ENCODE results near the gene PAK6. TPM values are rescaled to one million over a fixed set of nuclear protein-coding genes. Genes with fewer than 3 reads are reported as not detected.

The PAK6 gene
- polyA plus RNA-seq, 1 donor from 2014 or later: 32.4 TPM

DNA sequence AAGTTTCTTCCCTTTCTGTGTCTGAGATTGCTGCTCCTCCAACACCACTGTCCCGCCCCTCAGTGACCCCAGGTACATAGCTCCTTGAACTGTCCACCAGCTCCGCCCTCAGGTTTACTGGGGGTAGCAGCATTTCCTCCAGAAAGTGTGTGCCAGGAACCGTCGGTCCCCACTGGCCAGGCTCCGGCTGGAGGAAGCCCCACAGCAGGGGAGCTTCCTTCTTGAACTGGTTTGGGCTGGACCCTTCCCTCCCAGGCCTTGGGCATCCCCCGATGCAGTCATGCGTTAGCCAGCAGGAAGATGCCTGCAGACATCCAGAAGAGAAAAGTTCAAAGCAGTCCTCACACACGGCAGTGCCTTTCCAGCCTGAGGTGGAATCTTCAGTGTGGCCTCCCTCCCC is 19.7 kb downstream of the PAK6 start:
- peaks cover 3% of the 10 kb centered on the region for H3K36me3 ChIP-seq (ENCODE audit: insufficient read depth, low read length)
- no peaks in the 10 kb centered on the region for H4K20me1 ChIP-seq (ENCODE audit: insufficient read depth)
- TF ChIP-seq, protein P1, sequence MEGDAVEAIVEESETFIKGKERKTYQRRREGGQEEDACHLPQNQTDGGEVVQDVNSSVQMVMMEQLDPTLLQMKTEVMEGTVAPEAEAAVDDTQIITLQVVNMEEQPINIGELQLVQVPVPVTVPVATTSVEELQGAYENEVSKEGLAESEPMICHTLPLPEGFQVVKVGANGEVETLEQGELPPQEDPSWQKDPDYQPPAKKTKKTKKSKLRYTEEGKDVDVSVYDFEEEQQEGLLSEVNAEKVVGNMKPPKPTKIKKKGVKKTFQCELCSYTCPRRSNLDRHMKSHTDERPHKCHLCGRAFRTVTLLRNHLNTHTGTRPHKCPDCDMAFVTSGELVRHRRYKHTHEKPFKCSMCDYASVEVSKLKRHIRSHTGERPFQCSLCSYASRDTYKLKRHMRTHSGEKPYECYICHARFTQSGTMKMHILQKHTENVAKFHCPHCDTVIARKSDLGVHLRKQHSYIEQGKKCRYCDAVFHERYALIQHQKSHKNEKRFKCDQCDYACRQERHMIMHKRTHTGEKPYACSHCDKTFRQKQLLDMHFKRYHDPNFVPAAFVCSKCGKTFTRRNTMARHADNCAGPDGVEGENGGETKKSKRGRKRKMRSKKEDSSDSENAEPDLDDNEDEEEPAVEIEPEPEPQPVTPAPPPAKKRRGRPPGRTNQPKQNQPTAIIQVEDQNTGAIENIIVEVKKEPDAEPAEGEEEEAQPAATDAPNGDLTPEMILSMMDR (IDR thresholded peaks at IDR 0.05; ENCODE audit: poor library complexity, severe bottlenecking): no peak
- no peak for TF ChIP-seq MXI1 (conservative IDR thresholded peaks at IDR 0.05; ENCODE audit: poor library complexity, severe bottlenecking)
- no peak overlapping the region for H3K4me2 ChIP-seq (ENCODE audit: low read length)
- no peak overlapping the region for H3K9ac ChIP-seq (ENCODE audit: low read length)
- H3F3A ChIP-seq (ENCODE audit: insufficient read depth, low read length, poor library complexity, severe bottlenecking): no peaks in the 10 kb centered on the region
- H3K27me3 ChIP-seq (ENCODE audit: insufficient read depth, low read depth, low read length): peaks cover 10% of the 10 kb centered on the region
- no peaks in the 10 kb centered on the region for H3K9me3 ChIP-seq (ENCODE audit: low read length)
- H3K27ac ChIP-seq (ENCODE audit: low read length): no peak overlapping the region
- H3K4me3 ChIP-seq (ENCODE audit: low read length): no peak overlapping the region
- no peak overlapping the region for H2AFZ ChIP-seq (ENCODE audit: low read depth, low read length)
- H3K79me2 ChIP-seq (replicated peaks; ENCODE audit: insufficient read depth, low read length): no peaks in the 10 kb centered on the region
- H3K9me2 ChIP-seq (ENCODE audit: insufficient read depth, low read length): no peaks in the 10 kb centered on the region

DNA sequence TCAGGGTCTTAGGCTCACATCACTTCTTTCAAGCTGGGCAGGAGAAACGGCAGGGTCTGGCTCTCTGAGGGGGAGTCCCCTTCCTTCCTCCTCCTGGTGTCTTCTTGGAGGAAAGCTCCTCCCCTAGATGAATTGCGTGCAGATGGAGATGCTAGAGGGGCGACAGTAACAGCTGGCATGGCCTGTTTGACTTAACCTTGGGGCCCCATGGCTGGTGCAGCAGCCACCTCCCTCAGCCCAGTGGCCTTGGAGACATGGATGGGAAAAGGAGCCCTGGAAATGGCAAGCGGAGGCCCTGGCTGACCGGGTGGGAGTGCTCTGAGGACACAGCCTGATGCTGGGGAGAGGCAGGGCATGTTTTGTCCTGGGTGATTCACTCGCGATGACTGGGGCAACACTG is 20.2 kb downstream of the PAK6 start:
- Histone ChIP-seq H3K9ac (ENCODE audit: low read length) (no peak overlapping the region), H3K4me3 (ENCODE audit: low read length) (no peak overlapping the region), H3K4me2 (ENCODE audit: low read length) (no peak overlapping the region), H2AFZ (ENCODE audit: low read depth, low read length) (no peak overlapping the region), H3F3A (ENCODE audit: insufficient read depth, low read length, poor library complexity, severe bottlenecking) (no peaks in the 10 kb centered on the region), H3K27me3 (ENCODE audit: insufficient read depth, low read depth, low read length) (peaks cover 6% of the 10 kb centered on the region), H3K9me3 (ENCODE audit: low read length) (no peaks in the 10 kb centered on the region), H3K36me3 (ENCODE audit: insufficient read depth, low read length) (peaks cover 2% of the 10 kb centered on the region), H4K20me1 (ENCODE audit: insufficient read depth) (no peaks in the 10 kb centered on the region), H3K9me2 (ENCODE audit: insufficient read depth, low read length) (no peaks in the 10 kb centered on the region), H3K79me2 (replicated peaks; ENCODE audit: insufficient read depth, low read length) (no peaks in the 10 kb centered on the region), H3K27ac (ENCODE audit: low read length) (no peak overlapping the region)
- TF ChIP-seq, protein P1 (IDR thresholded peaks at IDR 0.05; ENCODE audit: poor library complexity, severe bottlenecking): no peak
- TF ChIP-seq EP300 (conservative IDR thresholded peaks at IDR 0.05; ENCODE audit: poor library complexity, severe bottlenecking) (no peak), SMC3 (conservative IDR thresholded peaks at IDR 0.05; ENCODE audit: poor library complexity) (no peak), POLR2AphosphoS5 (IDR thresholded peaks at IDR 0.05) (no peak)
- TF ChIP-seq, protein P2, sequence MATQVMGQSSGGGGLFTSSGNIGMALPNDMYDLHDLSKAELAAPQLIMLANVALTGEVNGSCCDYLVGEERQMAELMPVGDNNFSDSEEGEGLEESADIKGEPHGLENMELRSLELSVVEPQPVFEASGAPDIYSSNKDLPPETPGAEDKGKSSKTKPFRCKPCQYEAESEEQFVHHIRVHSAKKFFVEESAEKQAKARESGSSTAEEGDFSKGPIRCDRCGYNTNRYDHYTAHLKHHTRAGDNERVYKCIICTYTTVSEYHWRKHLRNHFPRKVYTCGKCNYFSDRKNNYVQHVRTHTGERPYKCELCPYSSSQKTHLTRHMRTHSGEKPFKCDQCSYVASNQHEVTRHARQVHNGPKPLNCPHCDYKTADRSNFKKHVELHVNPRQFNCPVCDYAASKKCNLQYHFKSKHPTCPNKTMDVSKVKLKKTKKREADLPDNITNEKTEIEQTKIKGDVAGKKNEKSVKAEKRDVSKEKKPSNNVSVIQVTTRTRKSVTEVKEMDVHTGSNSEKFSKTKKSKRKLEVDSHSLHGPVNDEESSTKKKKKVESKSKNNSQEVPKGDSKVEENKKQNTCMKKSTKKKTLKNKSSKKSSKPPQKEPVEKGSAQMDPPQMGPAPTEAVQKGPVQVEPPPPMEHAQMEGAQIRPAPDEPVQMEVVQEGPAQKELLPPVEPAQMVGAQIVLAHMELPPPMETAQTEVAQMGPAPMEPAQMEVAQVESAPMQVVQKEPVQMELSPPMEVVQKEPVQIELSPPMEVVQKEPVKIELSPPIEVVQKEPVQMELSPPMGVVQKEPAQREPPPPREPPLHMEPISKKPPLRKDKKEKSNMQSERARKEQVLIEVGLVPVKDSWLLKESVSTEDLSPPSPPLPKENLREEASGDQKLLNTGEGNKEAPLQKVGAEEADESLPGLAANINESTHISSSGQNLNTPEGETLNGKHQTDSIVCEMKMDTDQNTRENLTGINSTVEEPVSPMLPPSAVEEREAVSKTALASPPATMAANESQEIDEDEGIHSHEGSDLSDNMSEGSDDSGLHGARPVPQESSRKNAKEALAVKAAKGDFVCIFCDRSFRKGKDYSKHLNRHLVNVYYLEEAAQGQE (IDR thresholded peaks at IDR 0.05; ENCODE audit: borderline replicate concordance): no peak

All from neural cell (in vitro differentiated cells).